HG03432 (cell line): Measurements from ENCODE around the gene DENND1B.
A peak's percentile ranks its signal among the peaks of the same experiment; 100 is the strongest.
"Not testable (repeated sequence)": the region's sequence is repeated elsewhere in the genome, so short reads cannot be mapped to it uniquely, and the experiment has no call there.

Experiments
- ATAC-seq: cut with Tn5 transposase; IDR thresholded peaks from one replicate; pipeline ENCODE4 v1.9.1; 2021; ENCODE audit warnings: mild to moderate bottlenecking, moderate library complexity; ENCODE audit not compliant: unreplicated experiment

Gene DENND1B

GRCh38 chr1:197572169-197572568 lies 203.1 kb downstream of the DENND1B start:
- no peak for ATAC-seq

DNA sequence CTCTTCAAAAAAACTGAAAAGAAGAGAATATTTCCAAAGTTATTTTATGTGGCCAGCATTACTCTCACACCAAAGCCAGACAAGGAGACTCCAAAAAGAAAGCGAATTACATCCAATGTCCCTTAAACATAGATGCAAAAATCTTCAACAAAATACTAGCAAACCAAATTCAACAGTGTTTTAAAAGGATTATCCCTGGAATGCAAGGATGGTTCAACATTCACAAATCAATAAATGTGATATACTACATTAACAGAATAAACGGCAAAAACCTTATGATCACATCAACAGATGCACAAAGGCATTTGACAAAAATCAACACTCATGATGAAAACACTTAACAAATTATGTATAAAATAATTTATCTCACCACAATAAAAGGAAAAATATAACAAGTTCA lies 207.8 kb downstream of the DENND1B start:
- ATAC-seq: no peak

- ATAC-seq: no peak
Measured at GRCh38 chr1:197561041-197561440, 214.2 kb downstream of the DENND1B start.

DNA sequence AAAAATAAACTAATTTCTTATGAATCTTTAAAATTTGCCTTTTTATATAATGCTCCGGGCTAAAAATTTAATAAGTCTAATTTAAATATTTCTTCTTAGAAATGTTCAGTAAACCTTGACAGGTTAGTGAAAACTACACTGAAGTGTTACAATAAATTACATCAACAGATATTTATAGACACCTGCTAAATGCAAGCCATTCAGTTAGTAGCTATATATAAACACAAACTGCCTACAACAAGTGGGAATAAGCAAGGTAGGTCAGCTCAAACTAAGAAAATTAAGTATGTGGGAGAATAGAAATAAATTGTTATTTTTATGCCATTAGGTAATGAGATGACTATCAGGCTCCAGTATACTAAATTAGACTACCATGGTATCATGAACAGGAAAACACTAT lies 215.6 kb downstream of the DENND1B start:
- ATAC-seq: no peak

GRCh38 chr1:197559244-197559643 lies 216.0 kb downstream of the DENND1B start:
- no peak for ATAC-seq

GRCh38 chr1:197557302-197557701 lies 218.0 kb downstream of the DENND1B start:
- no peak for ATAC-seq

DNA sequence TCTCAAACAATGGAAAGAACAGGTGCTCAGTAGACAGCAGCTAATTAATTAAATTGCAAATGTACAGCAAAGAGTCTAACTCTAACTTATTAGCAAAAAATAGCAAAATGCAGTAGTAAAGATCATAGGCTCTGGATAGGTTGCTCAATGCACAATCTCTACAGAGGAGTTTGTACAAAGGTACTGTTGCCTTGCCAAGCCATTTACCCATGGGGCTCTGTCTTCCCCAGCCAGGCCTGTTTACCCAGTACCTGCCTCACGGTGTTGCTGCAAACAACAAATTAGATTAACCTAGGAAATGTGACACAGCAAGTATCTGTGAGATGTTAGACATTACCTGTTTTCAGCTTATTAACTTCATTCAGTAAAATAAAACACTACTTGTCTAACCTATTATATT lies 222.0 kb downstream of the DENND1B start:
- no peak for ATAC-seq

DNA sequence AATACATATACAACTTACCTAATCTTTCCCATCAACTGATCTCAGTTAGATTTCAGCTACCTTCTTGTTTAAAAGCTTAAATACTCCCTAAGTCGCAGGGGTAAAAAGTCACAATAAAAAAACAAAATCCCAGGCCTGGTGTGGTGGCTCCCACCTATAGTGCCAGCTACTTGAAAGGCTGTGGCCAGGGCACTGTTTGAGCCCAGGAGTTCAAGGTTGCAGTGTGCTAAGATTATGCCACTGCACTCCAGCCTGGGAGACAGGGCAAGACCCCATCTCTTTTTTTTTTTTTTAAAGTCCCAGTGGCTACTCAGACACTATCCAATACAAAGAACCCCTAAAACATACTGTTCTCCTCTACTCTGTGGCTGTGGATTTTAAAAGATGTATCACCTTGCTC lies 228.3 kb downstream of the DENND1B start:
- no peak for ATAC-seq

DNA sequence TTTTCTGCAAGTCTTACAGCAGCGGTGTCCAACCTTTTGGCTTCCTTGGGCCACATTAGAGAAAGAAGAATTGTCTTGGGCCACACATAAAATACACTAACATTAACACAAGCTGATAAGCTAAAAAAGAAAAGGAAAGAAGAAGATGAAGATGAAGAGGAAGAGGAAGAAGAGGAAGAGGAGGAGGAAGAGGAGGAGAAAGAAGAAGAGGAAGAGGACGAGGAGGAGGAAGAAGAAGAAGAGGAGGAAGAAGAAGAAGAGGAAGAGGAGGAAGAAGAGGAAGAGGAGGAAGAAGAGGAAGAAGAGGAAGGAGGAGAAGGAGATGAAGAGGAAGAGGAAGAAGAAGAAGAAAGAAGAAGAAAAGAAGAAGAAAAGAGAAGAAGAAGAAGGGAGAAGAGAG lies 230.7 kb downstream of the DENND1B start:
- ATAC-seq: no peak

GRCh38 chr1:197544130-197544529 lies 231.2 kb downstream of the DENND1B start:
- ATAC-seq: no peak

DNA sequence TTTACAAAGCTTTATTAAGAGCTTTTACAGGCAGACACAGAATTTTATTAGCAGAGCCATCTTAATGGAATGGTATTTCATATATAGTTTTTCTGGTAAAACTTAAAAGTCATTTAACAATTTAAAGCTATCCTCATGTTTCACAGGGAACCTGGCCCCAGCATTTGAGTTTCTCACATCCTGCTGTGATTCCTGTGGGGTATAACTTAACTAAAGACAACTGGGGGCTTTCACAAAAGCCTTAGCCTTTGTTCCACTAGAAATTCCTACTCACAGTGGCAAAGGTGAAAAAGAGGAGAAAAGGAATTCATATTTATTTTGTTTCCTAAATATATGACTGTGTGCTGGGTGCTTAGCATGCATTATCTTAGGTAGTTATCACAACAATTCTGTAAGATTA lies 233.9 kb downstream of the DENND1B start:
- no peak for ATAC-seq

DNA sequence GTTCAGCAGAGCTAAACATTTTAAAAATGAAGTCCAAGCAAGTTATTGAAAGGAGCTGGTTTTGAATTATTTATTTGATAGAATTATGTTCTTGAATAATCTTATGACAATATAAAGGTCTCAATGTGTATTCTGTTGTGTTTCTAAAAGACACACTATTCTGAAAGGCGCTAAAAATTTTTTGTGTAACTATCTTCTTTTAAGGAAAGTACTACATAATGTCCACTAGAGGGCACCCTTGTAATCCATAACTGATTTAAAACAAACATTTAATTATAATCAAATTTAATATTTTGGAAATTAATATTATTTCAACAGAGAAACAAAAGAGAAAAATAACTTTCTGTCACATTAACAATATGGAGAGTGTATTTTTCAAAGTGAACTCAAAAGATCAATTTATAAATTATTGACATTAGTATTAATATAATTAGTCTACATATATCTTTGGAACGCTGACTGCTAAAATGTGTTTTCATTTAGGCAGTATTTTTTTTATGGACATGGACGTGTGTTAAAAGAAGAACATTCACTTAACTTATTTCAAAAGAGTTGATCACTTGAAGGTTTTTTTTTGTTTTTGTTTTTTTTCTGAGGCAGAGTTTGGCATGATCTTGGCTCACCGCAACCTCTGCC lies 248.4 kb downstream of the DENND1B start:
- ATAC-seq: peak; percentile 45

DNA sequence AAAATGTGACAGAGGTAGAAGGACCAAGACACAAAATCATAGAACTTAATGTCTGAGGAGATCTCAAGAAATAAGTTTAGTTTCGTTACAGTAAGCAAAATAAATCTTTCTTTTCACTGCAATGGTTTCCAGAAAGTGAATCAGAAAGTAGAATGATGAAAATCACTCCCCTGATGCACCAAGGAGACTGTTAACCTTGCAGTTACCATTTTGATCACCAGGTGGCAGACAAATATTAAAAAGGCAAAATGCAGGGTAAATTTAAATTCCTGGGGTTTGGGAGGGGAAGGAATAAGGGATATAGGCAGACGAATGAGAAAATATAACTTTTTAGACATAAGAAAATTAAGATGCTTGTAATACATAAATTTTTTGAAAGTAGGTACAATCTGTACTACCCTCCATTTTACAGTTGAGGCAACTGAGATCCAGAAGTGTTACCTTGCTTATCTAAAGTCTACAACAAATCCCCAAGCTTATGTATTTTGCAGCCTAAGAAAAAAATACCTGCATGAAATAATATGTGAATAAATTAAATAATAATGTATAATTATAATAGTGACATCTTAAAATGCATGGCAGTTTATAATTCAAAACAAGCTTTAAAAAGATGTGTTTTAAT lies 254.1 kb downstream of the DENND1B start:
- ATAC-seq: peak; percentile 73

- ATAC-seq: peak; percentile 35
Measured at GRCh38 chr1:197519741-197520334, 255.4 kb downstream of the DENND1B start.

DNA sequence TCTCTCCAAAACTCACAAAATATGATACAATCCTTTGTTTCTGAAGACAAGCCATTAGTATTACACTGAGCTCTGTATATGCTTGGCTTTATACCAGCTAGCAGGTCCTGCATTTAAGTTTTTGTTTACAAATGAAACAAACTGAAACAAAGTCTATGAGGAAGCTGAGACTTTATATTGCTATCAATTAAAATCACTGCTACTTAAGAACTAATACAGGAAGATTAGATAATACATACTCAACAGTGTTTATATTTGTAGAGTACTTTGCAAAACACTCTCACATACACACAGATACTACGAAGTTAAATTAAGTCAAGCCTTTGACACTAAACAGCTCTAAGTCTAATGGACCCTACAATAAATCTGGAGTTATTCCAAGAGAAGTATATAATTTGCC lies 259.9 kb downstream of the DENND1B start:
- ATAC-seq: no peak

DNA sequence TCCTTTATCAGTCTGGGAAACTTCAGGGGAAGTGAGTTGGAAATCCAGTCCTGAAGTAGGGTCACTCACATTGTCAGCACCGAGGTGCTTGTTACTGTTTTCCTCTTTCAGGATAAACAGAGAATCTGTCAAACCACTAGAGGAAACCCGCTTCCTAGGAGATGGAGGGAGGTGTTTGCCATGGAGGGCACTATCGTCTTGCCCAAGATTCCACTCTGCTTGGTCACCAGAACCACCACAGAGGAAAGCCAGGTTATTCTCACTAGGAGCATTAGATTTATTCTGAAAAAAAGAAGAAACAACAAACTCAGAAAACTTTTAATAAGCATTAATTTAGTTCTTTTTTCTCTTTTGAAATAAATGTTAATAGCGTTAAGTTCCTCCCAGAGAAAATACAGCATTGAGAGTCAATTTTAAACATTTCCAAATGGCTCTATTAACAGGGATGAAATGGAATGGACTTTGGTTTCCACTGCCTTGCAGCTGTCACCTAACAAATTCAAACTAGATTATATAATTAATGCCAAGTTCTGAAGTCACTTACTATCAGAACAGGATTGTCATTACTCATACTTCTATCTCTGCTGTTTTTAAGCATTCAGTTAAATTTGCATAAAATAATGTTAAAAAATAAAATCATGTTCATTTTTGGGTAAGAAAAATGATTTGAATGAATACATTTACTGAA lies 264.4 kb downstream of the DENND1B start:
- ATAC-seq: no peak

GRCh38 chr1:197496722-197497121 lies 278.6 kb downstream of the DENND1B start:
- no peak for ATAC-seq

DNA sequence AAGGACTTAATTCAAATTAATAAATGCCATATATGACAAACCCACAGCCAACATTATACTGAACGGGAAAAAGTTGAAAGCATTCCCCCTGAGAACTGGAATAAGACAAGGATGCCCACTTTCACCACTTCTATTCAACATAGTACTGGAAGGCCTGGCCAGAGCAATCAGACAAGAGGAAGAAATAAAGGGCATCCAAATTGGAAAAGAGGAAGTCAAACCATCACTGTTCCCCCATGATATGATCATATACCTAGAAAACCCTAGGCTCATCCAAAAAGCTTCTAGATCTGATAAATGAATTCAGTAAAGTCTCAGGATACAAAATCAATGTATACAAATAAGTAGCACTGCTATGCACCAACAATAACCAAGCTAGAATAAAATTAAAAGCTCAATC lies 283.8 kb downstream of the DENND1B start:
- ATAC-seq: not testable (repeated sequence)

GRCh38 chr1:197486946-197487345 lies 288.3 kb downstream of the DENND1B start:
- ATAC-seq: no peak

- ATAC-seq: no peak
Measured at GRCh38 chr1:197485790-197486189, 289.5 kb downstream of the DENND1B start.

DNA sequence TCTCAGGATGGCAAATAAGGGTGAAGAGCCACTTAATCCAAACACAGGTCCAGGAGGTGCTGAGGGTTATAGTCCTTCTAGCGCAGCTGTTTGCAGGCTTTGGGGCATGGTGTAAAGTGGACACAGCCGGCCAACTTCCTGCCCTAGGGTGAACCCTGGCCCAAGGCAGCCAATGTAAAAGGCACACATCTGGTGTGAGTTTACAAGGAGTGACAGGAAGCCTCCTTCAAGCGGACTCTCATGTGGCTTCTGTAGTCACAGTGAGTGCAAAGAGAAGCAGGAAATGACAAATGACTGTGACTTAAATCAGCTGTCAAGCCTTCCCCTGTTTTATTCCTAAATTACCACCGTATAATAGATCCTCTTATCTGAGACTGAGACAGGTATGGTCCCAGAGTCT lies 294.2 kb downstream of the DENND1B start:
- ATAC-seq: peak; percentile 60

GRCh38 chr1:197480446-197480845 lies 294.8 kb downstream of the DENND1B start:
- no peak for ATAC-seq
